Stimulated activated CD4-positive, alpha-beta T cell treated with anti-CD3 and anti-CD28 coated beads, Interleukin-1b, Interleukin-23, amount 100 ng/mL, for 24 hours (primary cell): ENCODE measurements around the gene NEK10.
A peak's percentile ranks its signal among the peaks of the same experiment; 100 is the strongest.
"Not testable (repeated sequence)": the region's sequence is repeated elsewhere in the genome, so short reads cannot be mapped to it uniquely, and the experiment has no call there.

ENCODE experiments used
- DNase-seq, 4 experiments: peaks; one replicate each; pipeline ENCODE4 v3.0.0-alpha.2; 2020; ENCODE audit warnings: low read depth in 4 of 4, low spot score in 1 of 4

Gene NEK10

GRCh38 chr3:27368831-27369607, at the start of gene NEK10:
TSS of gene NEK10 (minus strand) at chr3:27369383. CDS start at chr3:27352882, 16,501 bp downstream.
- peak; percentile 73 to 87 (median 80) for DNase-seq

GRCh38 chr3:27415202-27415601, 46.0 kb upstream of the NEK10 start:
- DNase-seq: no peak

- no peak for DNase-seq
Observed at GRCh38 chr3:27392950-27393679, 23.9 kb upstream of the NEK10 start.

- not testable (repeated sequence) for DNase-seq
Observed at GRCh38 chr3:27392414-27392813, 23.2 kb upstream of the NEK10 start.

- DNase-seq: no peak
Observed at GRCh38 chr3:27391796-27392195, 22.6 kb upstream of the NEK10 start.

- DNase-seq: no peak
Observed at GRCh38 chr3:27387625-27388024, 18.4 kb upstream of the NEK10 start.

- no peak for DNase-seq
Observed at GRCh38 chr3:27385504-27385903, 16.3 kb upstream of the NEK10 start.

GRCh38 chr3:27384191-27384590, 15.0 kb upstream of the NEK10 start:
- no peak for DNase-seq

GRCh38 chr3:27380433-27381357, 11.5 kb upstream of the NEK10 start:
- no peak for DNase-seq

- DNase-seq: no peak
Observed at GRCh38 chr3:27378331-27378730, 9.1 kb upstream of the NEK10 start.

GRCh38 chr3:27376109-27376772, 7.1 kb upstream of the NEK10 start:
- DNase-seq: no peak

GRCh38 chr3:27366062-27366591, 3.1 kb downstream of the NEK10 start:
- DNase-seq: no peak

- no peak for DNase-seq
Observed at GRCh38 chr3:27360113-27361078, 8.8 kb downstream of the NEK10 start.

- no peak for DNase-seq
Observed at GRCh38 chr3:27358372-27358771, 10.8 kb downstream of the NEK10 start.

- DNase-seq: peak in 3 of 4 experiments; percentile 16 to 22 (median 21)
Observed at GRCh38 chr3:27357665-27358258, 11.4 kb downstream of the NEK10 start.

GRCh38 chr3:27356976-27357375, 12.2 kb downstream of the NEK10 start:
- DNase-seq: no peak

GRCh38 chr3:27354588-27355203, 14.5 kb downstream of the NEK10 start:
- no peak for DNase-seq

- no peak for DNase-seq
Observed at GRCh38 chr3:27354161-27354560, 15.0 kb downstream of the NEK10 start.

- no peak for DNase-seq
Observed at GRCh38 chr3:27353221-27353620, 16.0 kb downstream of the NEK10 start.
